Fibroblast of skin of right quadriceps (primary cell): ENCODE data around the gene SURF1.
"Not testable (repeated sequence)": the region's sequence is repeated elsewhere in the genome, so short reads cannot be mapped to it uniquely, and the experiment has no call there.

Source experiments
- DNase-seq: peaks from one replicate; pipeline ENCODE4 v3.0.0-alpha.2; 2013

SURF1 gene

GRCh38 chr9:133356391-133357091, at the start of gene SURF1, which contains the start of gene SURF2:
SURF1 (minus strand) TSS chr9:133356487; CDS start chr9:133356453, 34 bp downstream.
SURF2 (plus strand) TSS chr9:133356550; CDS start chr9:133356593, 43 bp downstream.
- peak; percentile 72 for DNase-seq

GRCh38 chr9:133405508-133406438, 49.5 kb upstream of the SURF1 start:
- no peak for DNase-seq

GRCh38 chr9:133404454-133405002, 48.2 kb upstream of the SURF1 start:
- DNase-seq, result no peak

GRCh38 chr9:133403766-133404453, 47.6 kb upstream of the SURF1 start:
- DNase-seq, result no peak

GRCh38 chr9:133402689-133403088, 46.4 kb upstream of the SURF1 start:
- no peak for DNase-seq

GRCh38 chr9:133401588-133401987, 45.3 kb upstream of the SURF1 start:
- no peak for DNase-seq

GRCh38 chr9:133400292-133400691, 44.0 kb upstream of the SURF1 start:
- no peak for DNase-seq

GRCh38 chr9:133397895-133398294, 41.6 kb upstream of the SURF1 start:
- no peak for DNase-seq

GRCh38 chr9:133397370-133397769, 41.1 kb upstream of the SURF1 start:
- DNase-seq, result no peak

- DNase-seq, result no peak
Measured at GRCh38 chr9:133396952-133397351, 40.7 kb upstream of the SURF1 start.

GRCh38 chr9:133394687-133395271, 38.5 kb upstream of the SURF1 start:
- no peak for DNase-seq

GRCh38 chr9:133393399-133393798, 37.1 kb upstream of the SURF1 start:
- DNase-seq, result no peak

- not testable (repeated sequence) for DNase-seq
Measured at GRCh38 chr9:133392308-133392707, 36.0 kb upstream of the SURF1 start.

GRCh38 chr9:133391449-133391848, 35.2 kb upstream of the SURF1 start:
- DNase-seq, result not testable (repeated sequence)

- DNase-seq, result no peak
Measured at GRCh38 chr9:133390713-133391112, 34.4 kb upstream of the SURF1 start.

- no peak for DNase-seq
Measured at GRCh38 chr9:133389562-133389961, 33.3 kb upstream of the SURF1 start.

GRCh38 chr9:133389025-133389557, 32.8 kb upstream of the SURF1 start:
- DNase-seq, result no peak

- no peak for DNase-seq
Measured at GRCh38 chr9:133387680-133388079, 31.4 kb upstream of the SURF1 start.

- DNase-seq, result no peak
Measured at GRCh38 chr9:133386338-133386737, 30.1 kb upstream of the SURF1 start.

GRCh38 chr9:133385452-133385851, 29.2 kb upstream of the SURF1 start:
- no peak for DNase-seq

- no peak for DNase-seq
Measured at GRCh38 chr9:133384736-133385321, 28.5 kb upstream of the SURF1 start.

- DNase-seq, result no peak
Measured at GRCh38 chr9:133383438-133383837, 27.2 kb upstream of the SURF1 start.
